Activated CD4-positive, alpha-beta T cell treated with anti-CD3 and anti-CD28 coated beads, Interleukin-2, amount 50 U/mL, for 16 hours (primary cell): Measurements from ENCODE around the gene CNTNAP2.

ENCODE experiments used
- DNase-seq: peaks from one replicate; pipeline ENCODE4 v3.0.0-alpha.2; 2020

Gene CNTNAP2

DNA sequence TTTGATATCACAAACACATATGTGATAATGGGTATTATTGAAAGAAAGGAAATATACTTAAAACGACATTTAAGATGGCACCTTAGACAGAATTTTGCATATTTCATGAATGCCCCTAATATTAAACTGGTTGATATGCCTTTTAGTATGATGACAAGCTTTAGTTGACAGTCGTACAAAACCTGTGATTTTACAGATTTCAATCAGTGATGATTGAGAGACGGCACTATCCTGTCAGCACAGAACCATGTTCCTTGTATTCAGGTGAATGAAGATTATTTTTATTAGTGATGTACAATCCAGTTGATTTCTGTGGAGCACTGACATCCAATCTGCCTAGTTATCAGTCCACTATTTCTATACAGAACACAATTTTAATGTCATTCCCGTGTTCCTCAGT is 333.0 kb downstream of the CNTNAP2 start:
- no peak for DNase-seq

GRCh38 chr7:146455091-146455655 is 338.6 kb downstream of the CNTNAP2 start:
- DNase-seq, result no peak

- no peak for DNase-seq
Measured at GRCh38 chr7:146479040-146479439, 362.4 kb downstream of the CNTNAP2 start.

DNA sequence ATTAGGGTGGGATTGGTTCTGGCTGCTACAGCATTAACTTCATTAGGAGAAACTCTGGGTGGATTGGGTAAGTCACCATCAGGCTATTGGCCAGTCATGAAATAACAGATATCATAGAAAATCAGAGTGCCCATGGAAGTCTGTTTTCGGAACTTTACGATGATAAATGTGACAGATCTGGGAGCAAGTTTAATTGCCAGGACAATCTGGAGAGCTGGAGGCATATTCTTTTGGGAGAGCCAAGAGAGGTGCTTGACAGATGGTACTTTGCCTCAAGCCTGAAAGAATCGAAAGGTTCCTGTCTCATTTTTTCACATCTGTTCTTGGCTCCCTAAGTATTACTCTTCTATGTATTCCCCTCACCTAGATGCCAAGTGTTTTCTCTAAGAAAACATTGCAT is 369.9 kb downstream of the CNTNAP2 start:
- no peak for DNase-seq

DNA sequence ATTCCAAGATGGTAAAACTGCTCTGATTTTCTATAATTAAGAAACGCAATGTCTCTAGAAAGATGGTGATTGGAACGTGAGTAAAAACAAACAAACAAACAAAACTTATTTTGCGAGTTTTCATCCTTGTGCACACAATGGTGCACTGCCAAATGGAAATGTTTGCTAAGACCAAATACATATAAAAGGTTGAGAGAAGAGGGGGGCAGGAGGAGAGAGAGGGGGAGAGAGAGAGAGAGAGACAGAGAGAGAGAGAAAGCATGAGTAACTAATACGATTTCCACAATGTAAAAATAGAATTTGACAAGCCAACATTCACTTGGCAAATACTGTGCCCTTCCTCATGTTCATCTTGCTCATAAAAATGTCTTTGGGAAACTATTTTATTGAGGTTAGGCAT is 375.4 kb downstream of the CNTNAP2 start:
- DNase-seq, result no peak

DNA sequence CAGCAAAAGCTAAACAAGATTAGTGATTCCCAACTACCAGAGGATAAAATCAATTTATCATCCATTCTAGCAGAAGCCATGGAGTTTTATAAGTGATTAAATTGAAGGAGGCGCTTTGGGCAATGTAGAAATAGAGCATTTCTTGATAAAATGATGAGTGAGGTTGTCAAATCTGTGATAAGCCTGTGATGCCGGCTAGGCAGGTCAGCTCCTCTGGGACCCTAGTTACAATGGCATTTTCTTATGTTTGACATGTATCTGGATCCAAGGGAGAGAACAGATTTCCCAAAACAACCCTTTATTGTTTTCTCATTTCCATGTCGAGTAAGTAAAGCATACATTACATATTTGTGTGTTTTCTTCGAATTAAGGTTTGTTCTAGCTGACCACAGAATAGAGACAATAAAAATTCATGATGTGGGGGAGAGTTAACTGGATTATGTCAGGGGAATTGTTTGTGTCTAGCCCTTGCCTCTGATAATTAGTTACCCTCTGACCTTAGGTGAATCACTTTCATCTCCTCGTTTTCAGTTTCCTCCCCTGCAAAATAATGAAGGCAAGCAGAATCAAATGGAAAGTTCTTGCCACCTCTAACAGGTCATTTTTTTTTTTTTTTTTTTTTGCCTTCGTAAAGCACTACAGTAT is 378.5 kb downstream of the CNTNAP2 start:
- DNase-seq, result no peak

DNA sequence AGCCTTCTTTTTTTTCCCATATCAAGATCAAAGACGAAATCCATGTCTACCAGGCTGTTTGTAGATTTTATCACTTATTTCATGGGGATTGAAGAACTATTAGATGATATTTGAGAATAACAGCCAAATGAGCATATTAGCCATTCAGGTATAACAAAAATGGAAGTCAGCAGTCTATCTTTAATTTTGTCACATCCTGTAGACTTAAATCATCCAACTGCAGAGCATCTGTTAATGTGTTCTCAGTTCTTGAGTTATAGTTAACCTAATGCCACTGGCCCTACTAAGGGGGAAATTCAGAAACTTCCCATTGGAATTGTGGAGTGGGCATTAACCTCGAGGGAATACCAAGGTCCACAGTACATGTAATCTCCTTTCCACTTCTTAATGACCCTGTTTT is 380.1 kb downstream of the CNTNAP2 start:
- DNase-seq, result no peak

DNA sequence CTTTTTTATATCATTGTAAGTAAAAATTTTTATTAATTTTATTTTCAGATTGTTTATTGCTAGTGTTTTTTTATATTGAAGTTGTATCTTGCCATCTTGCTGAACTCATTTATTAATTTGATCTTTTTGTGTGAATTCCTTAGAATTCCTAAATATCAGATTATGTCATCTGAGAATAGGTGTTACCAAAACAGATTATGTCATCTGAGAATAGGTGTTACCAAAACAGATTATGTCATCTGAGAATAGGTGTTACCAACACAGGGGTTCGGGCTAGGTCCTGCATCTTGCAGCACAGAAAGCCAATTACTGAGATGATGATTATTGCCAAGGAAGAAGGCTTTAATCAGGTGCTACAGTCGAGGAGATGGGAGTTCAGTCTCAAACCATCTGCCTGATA is 383.4 kb downstream of the CNTNAP2 start:
- no peak for DNase-seq

GRCh38 chr7:146503844-146504243 is 387.2 kb downstream of the CNTNAP2 start:
- DNase-seq, result no peak

DNA sequence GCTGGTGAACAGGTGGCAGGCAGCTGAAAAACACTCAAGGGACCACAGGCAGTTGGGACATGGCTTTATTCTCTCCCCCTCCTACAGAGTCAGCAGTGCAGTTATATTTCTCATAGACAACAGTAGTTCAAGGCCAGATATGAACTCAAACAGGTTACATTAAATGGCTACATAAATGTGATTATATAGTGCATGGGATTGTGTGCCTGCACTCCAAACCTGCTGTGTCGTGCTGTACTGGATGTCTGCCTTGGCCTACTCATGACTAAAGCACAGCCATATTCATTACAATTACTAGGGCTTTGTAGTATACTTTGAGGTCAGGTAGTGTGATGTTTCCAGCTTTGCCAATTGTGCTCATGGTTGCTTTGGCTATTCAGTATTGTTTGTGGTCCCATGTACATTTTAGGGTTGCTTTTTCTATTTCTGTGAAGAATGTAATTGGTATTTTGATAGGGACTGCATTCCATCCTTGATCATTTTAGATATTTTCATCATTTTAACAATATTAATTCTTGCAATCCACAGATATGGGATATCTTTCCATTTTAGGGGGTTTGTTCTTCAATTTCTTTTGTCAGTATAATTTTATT is 393.6 kb downstream of the CNTNAP2 start:
- no peak for DNase-seq

GRCh38 chr7:146514304-146514703 is 397.7 kb downstream of the CNTNAP2 start:
- no peak for DNase-seq

- DNase-seq, result no peak
Measured at GRCh38 chr7:146528581-146528980, 412.0 kb downstream of the CNTNAP2 start.

GRCh38 chr7:146539836-146540235 is 423.2 kb downstream of the CNTNAP2 start:
- DNase-seq, result no peak

DNA sequence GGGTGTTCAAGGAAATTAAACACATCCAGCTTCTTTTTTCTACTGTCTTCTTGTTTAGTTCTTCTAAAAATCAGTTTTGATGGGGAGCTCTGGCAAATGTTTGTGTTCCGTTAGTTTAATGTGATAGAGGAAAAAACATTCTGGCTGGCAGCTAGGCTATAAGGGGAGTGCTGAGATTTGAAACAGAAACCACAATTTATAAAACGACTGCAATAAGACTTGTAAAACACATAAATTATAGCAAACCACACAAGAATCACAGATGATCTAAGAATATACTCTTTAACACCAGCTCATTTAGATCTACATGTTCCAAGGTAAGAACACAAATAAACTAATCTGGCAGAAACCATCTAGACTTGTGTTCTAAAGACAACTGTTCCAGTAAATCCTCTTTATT is 425.5 kb downstream of the CNTNAP2 start:
- no peak for DNase-seq

GRCh38 chr7:146544748-146545147 is 428.1 kb downstream of the CNTNAP2 start:
- no peak for DNase-seq

DNA sequence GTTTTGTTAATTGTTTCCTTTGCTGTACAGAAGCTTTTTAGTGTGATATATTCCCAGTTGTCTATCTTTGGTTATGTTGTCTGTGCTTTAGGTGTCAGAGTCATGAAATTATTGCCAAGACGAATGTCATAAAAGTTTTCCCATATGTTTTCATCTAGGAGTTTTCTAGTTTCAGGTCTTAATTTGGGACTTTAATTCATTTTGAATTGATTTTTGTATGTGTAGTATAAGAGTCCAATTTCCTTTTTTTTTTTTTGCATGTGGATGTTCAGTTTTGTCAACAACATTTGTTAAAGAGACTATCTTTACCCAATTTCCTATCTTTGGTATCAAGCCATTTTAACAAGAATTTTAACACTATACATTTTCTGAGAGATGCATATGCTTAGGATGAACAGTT is 432.2 kb downstream of the CNTNAP2 start:
- DNase-seq, result no peak

DNA sequence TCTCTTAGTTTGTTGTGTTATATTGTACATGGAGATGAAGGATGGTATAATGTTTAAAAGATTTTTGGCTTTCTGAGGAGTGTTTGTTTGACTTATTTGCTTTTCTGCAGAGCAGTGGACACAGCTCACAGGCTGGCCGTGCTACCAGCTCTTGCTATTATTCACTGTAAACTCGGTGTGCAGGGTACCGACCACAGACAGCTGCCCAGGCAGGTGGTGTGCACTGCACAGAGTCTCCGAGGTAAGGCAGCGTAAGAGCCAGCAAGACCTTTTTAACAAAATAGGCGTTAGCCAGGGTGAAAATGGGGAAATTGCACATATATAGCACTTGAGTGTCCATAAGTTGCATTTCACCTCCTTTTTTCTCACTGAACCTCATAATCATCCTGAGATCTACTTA is 438.0 kb downstream of the CNTNAP2 start:
- DNase-seq, result no peak

GRCh38 chr7:146557971-146558469 is 441.4 kb downstream of the CNTNAP2 start:
- DNase-seq, result no peak

- no peak for DNase-seq
Measured at GRCh38 chr7:146565872-146566271, 449.3 kb downstream of the CNTNAP2 start.

- DNase-seq, result no peak
Measured at GRCh38 chr7:146575903-146576302, 459.3 kb downstream of the CNTNAP2 start.

GRCh38 chr7:146591976-146592375 is 475.4 kb downstream of the CNTNAP2 start:
- DNase-seq, result no peak

GRCh38 chr7:146606628-146607027 is 490.0 kb downstream of the CNTNAP2 start:
- DNase-seq, result no peak

DNA sequence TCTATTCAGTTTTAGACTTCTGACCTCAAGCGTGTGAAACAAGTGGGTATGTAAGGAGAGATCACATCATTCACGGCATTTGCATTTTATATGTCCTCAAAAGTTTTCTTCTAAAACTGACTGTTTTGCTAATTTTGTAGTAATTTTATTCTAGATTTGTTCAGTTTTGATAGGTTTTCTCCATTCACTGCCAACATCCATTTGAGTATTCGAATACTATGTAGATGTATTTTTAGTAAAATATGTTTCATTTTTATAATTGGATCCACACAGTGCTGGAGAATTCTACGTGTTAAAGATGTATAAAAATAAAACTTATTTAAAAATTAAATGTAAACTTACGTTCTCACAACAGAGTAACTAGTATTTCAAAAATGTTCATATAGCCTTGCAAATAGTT is 503.0 kb downstream of the CNTNAP2 start:
- no peak for DNase-seq

GRCh38 chr7:146626912-146627311 is 510.3 kb downstream of the CNTNAP2 start:
- no peak for DNase-seq
